NCI-H2227 (cell line): Measurements from ENCODE around the gene SNX19.

Experiments
- DNase-seq: peaks from one replicate; lab custom pipeline; 2025; ENCODE audit not compliant: unreplicated experiment; lab: John Stamatoyannopoulos, UW

Gene SNX19

DNA sequence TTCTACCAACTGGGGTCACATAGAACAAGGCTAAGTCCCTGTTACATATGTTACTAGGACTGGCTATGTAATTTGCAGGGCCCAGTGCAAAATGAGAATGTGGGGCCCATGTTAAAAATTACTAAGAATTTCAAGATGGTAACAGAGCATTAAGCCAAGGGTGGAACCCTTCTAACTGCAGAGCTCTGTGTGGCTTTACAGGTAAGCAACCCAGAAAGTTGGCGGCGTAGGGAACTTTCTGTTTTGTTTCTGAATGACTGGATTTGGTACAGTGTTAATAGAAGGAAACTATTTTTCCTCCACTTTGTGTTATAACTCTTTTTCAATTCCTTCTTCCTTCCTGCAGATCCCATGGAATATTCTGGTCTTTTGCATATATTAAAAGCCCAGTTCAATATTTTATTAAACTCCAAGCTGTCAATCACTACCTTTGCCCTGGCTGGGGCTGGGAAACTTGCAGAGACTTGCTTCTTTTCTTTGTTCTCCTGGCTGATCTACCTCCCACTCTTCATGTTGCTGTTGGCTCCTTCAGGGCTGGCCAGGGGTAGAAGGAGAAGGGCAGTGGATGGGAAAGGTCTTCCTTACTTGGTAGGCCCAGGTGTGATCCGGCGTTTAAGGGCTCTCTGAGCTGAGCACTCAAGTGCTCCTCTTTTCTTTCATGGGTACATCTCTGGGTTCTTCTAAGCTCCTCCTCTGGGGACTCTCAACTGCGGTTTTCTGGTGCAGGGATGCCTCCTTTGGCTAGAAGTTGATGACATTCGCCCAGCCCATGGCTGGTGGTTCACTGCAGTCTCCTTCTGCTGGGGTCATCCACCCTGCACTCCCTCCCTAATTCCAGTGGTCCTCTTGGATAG, 67.7 kb downstream of the SNX19 start:
- DNase-seq: no peak

GRCh38 chr11:130847517-130847916, 68.8 kb downstream of the SNX19 start:
- no peak for DNase-seq

DNA sequence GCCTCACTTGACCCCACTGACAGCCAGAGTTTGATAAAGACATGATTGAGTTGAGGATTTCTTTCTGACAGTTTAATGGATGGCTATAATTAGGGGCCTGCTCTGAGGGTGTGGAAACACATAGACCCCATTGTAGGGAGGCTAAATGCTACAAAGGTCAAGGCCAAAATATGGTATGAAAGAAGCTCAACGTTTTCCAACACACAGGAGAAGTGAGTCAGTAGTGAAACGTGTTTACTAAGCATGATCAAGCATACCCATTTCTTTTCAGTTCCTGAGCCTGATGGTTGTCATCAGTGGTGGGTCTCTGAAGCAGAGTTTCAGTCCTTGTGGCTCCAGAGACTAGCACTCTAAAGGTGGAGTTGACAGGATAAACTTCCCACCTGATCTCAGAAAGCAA, 69.7 kb downstream of the SNX19 start:
- no peak for DNase-seq

GRCh38 chr11:130842001-130842400, 74.3 kb downstream of the SNX19 start:
- DNase-seq: no peak

- DNase-seq: no peak
Measured at GRCh38 chr11:130840679-130841078, 75.6 kb downstream of the SNX19 start.

- no peak for DNase-seq
Measured at GRCh38 chr11:130839981-130840666, 76.2 kb downstream of the SNX19 start.

DNA sequence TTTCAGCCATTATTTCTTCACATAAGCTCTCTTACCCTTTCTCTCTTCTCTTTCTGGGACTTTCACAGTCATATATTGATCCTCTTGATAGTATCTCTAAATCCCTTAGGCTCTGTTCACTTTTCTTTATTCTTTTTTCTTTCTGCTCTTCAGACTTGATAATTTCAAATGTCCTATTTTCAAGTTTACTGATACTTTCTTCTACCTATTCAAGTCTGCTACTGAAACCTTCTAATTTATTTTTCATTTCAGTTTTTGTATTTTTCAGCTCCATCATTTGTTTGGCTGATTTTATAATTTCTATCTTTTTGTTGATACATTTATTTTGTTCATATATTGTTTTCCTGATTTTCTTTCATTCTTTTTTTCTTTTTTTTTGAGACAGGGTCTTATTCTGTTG, 79.1 kb downstream of the SNX19 start:
- no peak for DNase-seq

- DNase-seq: no peak
Measured at GRCh38 chr11:130834886-130835285, 81.4 kb downstream of the SNX19 start.

DNA sequence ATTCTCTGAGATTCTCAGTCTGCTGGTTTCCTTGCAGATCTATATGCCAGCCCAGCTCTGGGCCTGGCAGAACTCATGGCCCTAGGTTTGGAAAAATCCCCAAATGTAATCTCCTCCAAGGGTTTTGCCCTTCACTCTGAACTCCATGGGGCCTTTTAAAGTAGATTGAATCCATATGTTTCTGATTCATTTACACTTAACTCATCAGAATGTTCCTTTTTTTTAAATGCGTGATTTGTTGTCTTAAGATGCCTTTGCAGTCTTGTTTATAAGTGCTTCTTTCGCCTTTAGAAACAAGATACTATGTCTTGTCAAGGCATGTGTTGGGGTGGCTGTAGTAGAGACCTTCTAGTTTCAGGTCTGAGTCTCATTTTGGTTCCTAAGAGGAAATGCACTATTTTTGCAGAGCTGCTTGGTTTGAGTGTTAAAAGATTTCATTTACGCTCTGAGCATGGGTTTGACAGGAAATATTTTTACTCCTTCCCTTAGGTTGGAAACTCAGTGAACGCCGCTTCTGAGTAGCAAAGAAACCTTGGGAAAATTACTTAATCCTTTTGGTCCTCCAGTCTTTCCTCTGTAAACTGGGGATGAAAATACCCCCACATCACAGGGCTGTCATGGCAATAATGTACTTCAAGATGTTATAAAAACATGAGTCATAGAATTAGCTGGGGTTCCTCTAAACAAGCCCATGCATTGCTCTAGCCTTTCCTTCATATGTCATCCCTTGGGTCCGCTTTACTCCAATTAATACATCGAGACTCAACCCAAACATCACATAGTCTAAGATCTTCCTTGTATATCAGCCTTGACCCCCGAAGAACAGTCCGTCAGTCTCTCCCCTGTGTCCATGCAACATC, 83.5 kb downstream of the SNX19 start:
- DNase-seq: no peak

GRCh38 chr11:130831976-130832375, 84.3 kb downstream of the SNX19 start:
- no peak for DNase-seq

DNA sequence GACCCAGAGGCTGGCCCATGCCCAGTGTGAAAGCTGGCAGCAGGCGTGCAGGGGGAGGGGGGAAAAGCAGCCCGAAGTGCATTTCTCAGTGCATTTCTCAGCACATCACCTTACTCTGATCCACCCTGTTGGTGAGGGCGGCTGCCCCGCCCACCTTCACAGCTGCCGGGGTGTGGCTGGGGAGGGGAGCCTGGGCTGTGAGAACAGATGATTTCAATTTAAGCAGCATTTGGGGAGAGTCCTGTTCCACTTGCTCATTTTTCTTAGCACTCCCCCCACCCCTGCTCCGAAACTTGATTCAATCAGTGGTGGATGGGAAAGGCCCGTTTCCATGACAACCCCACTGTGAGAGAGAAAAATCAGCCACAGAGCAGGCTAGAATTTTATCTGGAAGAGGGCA, 84.8 kb downstream of the SNX19 start:
- peak; percentile 39 for DNase-seq

DNA sequence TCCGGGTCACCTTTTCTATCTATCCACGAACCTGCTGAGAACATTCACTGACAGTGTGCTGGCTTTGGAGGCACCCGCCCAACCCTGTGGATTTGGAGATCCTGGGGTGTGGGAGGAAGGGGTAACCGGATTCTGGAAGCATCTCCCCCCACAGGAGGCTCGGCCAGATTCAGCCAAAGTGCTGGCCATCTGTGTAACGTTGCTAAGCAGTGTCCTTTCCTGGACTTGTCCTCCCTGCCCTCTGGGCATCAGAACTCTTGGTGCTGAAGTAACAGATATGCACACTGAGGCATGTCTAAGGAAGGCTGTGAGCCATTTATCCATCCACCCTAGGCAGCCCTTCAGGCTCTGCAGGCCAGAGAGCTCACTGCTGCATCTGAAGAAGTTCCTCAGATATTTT, 85.7 kb downstream of the SNX19 start:
- no peak for DNase-seq

DNA sequence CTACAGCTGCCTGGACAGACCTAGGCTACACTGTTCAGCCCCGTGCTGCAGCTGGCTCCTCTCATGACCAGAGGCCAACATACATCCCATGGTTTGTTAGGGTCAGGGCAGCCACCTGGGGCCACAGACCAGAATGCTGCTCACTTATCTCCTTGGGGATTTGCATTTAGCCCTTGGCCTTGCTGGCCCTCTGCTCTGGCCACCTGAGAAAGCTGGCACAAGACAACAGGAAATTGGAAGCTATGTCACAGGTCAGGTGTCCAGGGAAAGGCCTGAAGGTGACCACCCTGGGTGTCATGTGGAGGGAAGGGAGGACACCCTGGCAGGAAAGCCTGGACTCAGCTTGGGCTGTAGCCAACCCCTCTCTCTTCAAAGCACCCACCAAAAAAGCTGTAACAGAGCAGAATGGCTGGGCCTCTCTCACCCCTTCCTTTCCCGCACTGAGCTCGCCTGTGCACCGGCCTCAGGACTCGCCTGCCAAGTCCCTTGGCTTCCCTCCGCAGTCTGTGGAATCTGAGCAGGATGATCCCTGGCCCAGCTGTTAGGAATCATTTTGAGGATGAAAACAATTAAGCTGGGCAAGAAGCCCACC, 86.3 kb downstream of the SNX19 start:
- no peak for DNase-seq

DNA sequence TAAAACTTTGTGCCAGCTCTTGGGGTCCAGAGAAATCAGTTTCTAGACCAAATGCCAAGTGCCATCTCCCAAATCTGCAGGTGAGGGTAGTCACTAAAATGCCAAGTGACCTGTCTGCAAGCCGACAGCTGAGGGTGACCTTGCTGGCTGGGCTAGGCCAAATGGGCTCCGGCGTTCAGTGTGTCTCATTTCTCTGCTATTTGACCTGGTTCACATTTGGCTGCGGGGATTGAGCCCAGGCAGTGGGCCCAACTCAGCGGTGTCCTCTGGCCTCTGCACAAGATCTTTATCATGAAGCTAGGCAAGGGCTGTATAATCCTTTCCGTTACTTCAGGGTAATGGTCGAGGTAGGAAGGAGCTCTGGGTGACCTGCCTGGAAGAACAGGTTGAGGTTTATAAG, 87.5 kb downstream of the SNX19 start:
- DNase-seq: no peak

DNA sequence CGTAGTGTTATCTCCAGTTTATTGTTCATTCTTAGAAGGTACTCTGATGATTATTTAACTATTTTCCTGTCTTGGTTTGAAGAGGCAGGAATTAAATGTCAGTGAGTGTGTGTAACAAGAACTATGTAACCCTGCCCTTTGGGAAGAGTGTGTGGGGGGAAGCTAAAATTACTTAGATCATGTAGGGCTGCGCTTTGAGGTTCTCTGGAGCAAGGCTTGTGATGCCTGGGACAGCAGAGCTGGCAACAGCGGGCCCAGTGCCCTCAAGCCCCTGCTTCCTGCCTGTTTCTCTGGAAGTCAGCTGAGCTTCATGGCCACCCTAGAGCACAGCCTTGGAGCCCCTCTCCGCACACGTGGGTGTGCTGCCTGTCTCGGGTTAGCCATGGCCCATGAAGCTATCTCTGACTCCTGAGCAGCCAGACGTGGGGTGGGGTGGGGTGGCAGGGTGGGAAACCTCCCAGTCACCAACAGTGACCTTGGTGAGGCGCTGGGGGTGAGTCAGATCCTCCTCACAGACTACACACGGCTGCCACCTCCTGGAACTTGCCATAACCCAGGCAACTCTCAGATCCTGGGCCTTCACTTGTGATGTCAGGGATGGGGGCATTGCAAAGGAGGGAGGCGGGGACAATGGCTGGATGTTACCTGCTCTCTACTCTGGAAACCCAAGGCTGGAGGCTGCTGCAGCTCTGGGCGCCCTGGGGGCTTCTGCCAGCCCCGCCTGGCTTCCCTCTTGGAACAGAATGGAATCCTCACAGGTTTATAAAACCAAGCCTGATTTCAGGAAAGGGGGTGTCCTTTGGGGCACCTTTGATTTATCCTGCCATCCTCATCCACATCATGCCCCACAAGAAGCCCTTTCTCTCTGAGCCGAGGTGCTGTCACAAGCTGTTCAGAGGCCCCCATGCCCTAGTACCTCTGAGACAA, 88.6 kb downstream of the SNX19 start:
- DNase-seq: peak; percentile 1

DNA sequence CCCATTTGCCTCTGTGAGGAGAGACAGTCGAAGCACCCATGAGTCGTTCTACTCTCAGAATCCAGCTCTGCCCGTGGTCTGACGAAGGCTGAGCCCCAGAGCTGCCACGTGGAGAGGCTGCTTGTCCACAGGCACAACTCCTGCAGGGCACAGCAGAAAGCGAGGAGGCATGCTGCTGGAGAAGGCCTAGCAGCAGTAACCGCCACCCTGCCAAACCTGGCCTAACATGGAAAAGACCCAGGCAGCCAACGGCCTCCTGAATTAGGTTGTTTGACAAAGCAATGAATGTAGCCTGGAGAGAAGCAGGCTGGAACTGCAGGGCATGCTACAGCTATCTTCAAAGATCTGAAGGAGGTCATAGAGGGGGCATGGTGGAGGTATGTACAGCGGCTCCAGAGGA, 89.7 kb downstream of the SNX19 start:
- DNase-seq: no peak

GRCh38 chr11:130825983-130826382, 90.3 kb downstream of the SNX19 start:
- no peak for DNase-seq

GRCh38 chr11:130825561-130825960, 90.7 kb downstream of the SNX19 start:
- DNase-seq: no peak
